Adrenal gland (tissue), 5 donors: Measurements from ENCODE around the gene INCA1.

Experiments
- CTCF ChIP-seq, 6 experiments: fragments of 450-650 bp in 4 of 6; fragments of 200-600 bp in 2 of 6; sonication (generic) in 1 of 6; IDR thresholded peaks; 1 replicate in 5 of 6; 2 replicates in 1 of 6; pipeline versions ENCODE4 v1.5.1 to v1.8.0; 2016 to 2021; ENCODE audit warnings: antibody characterized with exemption in 6 of 6, mild to moderate bottlenecking in 2 of 6, moderate library complexity in 1 of 6
- POLR2A ChIP-seq, 2 donors: fragments of 450-650 bp; IDR thresholded peaks; one replicate each; pipeline ENCODE4 v1.6.1; 2017; ENCODE audit warnings: antibody characterized with exemption in 2 of 2, mild to moderate bottlenecking in 2 of 2, moderate library complexity in 1 of 2
- donor health status: DM: no; HTN: no; CAD: no.

GRCh38 chr17:5027299-5027698 is 30.0 kb upstream of the INCA1 start:
- no peak for TF ChIP-seq CTCF (IDR thresholded peaks at IDR 0.05)
- TF ChIP-seq POLR2A (IDR thresholded peaks at IDR 0.05), result no peak
